Osteocyte (in vitro differentiated cells): ENCODE results near the gene NCAPD2. TPM values are rescaled to one million over a fixed set of nuclear protein-coding genes. Genes with fewer than 3 reads are reported as not detected.
"Not testable (repeated sequence)": the region's sequence is repeated elsewhere in the genome, so short reads cannot be mapped to it uniquely, and the experiment has no call there.

Experiments
- DNase-seq: peaks from one replicate; pipeline ENCODE4 v3.0.0; 2021; ENCODE audit warnings: mixed read lengths; ENCODE audit not compliant: unreplicated experiment; ENCODE audit errors: extremely low spot score
- H3K27ac Mint-ChIP-seq: one replicate; pipeline ENCODE4 v1.8.0; 2021; ENCODE audit warnings: mild to moderate bottlenecking, mixed read lengths; ENCODE audit not compliant: unreplicated experiment
- H3K27me3 Mint-ChIP-seq: one replicate; pipeline ENCODE4 v1.8.0; 2021; ENCODE audit warnings: mixed read lengths; ENCODE audit not compliant: unreplicated experiment
- H3K36me3 Mint-ChIP-seq: one replicate; pipeline ENCODE4 v1.8.0; 2021; ENCODE audit warnings: mixed read lengths; ENCODE audit not compliant: unreplicated experiment
- H3K4me1 Mint-ChIP-seq: one replicate; pipeline ENCODE4 v1.8.0; 2021; ENCODE audit warnings: mixed read lengths; ENCODE audit not compliant: unreplicated experiment
- H3K4me3 Mint-ChIP-seq: one replicate; pipeline ENCODE4 v1.8.0; 2021; ENCODE audit warnings: mild to moderate bottlenecking, moderate library complexity, mixed read lengths; ENCODE audit not compliant: unreplicated experiment
- H3K9me3 Mint-ChIP-seq: one replicate; pipeline ENCODE4 v1.8.0; 2021; ENCODE audit warnings: mixed read lengths; ENCODE audit not compliant: unreplicated experiment
- total RNA-seq: library from RNA; stranded (reverse); gene quantifications from 2 replicates; pipeline ENCODE4 v1.2.1, GENCODE V29; 2021
- TF ChIP-seq, protein P1 (sequence below): fragments of 200-600 bp; sonication (generic); IDR thresholded peaks from 2 replicates; pipeline ENCODE4 v1.5.0; 2021; ENCODE audit warnings: antibody characterized with exemption, mild to moderate bottlenecking, moderate library complexity

The NCAPD2 gene
- total RNA-seq, 1 donor from 2014 or later = 36.9 TPM

DNA sequence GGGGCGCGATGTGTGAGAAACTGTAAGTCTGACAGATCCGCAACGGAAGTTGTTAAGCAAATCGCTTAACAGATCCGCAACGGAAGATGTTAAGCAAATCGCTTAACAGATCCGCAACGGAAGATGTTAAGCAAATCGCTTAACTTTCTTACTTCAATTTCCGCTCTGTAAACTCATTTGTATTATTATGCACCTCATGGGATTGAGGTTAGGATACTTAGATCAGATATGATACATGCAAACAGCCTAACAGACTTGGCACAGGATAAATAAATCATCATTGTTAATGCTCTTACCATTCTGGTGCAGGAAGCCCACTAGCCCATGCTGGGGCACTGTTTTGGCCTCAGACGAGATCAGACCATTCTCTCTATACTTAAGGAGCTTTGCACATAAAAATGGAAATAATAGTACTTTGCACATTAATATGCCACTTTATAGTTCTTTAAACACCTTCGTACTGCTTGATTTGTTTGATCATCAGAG, 399 bp downstream of the NCAPD2 start:
- TF ChIP-seq, protein P1, sequence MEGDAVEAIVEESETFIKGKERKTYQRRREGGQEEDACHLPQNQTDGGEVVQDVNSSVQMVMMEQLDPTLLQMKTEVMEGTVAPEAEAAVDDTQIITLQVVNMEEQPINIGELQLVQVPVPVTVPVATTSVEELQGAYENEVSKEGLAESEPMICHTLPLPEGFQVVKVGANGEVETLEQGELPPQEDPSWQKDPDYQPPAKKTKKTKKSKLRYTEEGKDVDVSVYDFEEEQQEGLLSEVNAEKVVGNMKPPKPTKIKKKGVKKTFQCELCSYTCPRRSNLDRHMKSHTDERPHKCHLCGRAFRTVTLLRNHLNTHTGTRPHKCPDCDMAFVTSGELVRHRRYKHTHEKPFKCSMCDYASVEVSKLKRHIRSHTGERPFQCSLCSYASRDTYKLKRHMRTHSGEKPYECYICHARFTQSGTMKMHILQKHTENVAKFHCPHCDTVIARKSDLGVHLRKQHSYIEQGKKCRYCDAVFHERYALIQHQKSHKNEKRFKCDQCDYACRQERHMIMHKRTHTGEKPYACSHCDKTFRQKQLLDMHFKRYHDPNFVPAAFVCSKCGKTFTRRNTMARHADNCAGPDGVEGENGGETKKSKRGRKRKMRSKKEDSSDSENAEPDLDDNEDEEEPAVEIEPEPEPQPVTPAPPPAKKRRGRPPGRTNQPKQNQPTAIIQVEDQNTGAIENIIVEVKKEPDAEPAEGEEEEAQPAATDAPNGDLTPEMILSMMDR = peak; percentile 33
- Mint-ChIP-seq H3K4me1 (peaks cover 24% of the 10 kb centered on the region), H3K4me3 (peak overlapping the region; percentile 95), H3K36me3 (peaks cover 3% of the 10 kb centered on the region), H3K27me3 (no peaks in the 10 kb centered on the region), H3K27ac (peak overlapping the region; percentile 91), H3K9me3 (no peaks in the 10 kb centered on the region)
- DNase-seq = no peak

DNA sequence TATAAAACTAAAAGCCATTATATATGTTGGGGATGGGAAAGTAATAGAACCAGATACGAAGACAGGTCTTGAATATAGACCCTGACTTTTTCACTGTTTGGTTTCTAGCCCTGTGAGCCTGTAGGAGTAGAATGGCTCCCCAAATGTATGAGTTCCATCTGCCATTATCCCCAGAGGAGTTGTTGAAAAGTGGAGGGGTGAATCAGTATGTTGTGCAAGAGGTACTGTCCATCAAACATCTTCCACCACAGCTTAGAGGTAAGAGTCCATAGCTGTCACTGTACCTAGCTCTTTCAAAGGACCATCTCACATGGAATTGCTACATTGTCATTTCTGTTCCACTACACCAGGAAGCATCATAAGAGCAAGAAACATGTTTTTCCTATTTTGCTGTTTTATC, 1.1 kb downstream of the NCAPD2 start:
- Mint-ChIP-seq H3K4me3 (peak overlapping the region; percentile 95), H3K9me3 (no peaks in the 10 kb centered on the region), H3K27me3 (no peaks in the 10 kb centered on the region), H3K4me1 (peaks cover 24% of the 10 kb centered on the region), H3K36me3 (peaks cover 3% of the 10 kb centered on the region), H3K27ac (peak overlapping the region; percentile 4)
- TF ChIP-seq, protein P1 = no peak
- no peak for DNase-seq

DNA sequence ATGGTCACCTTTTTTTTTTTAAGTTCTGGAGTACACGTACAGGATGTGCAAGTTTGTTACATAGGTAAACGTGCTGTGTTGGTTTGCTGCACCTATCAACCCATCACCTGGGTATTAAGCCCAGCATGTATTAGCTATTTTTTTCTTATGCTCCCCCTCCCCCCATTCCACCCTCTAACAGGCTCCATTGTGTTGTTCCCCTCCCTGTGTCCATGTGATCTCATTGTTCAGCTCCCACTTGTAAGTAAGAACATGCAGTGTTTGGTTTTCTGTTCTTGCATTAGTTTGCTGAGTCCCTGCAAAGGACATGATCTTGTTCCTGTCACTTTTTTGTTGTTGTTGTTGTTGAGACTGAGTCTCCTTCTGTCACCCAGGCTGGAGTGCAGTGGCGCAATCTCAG, 3.4 kb downstream of the NCAPD2 start:
- H3K4me3 Mint-ChIP-seq, DNase-seq, H3K27me3 Mint-ChIP-seq, H3K27ac Mint-ChIP-seq, H3K9me3 Mint-ChIP-seq, H3K36me3 Mint-ChIP-seq: not testable (repeated sequence)
- peaks cover 20% of the 10 kb centered on the region for H3K4me1 Mint-ChIP-seq

DNA sequence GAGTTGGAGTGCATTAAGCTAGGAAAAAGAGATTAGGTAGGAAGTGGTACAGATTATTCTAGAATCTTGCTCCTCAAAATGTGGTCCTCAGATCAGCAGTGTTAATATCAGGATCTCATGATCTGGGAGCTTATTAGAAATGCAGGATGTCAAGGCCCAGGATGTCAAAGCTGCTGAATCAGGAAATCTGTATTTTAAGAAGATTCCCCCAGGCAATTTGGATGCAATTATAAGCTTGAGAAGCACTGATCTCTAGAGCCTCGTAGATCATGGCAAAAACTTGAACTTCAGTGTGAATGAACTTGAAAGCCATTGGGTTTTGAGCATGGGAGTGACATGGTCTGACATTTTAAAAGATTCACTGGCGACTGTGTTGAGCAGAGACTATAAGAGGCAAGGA, 6.6 kb downstream of the NCAPD2 start:
- no peak overlapping the region for H3K4me3 Mint-ChIP-seq
- no peak overlapping the region for H3K27ac Mint-ChIP-seq
- peaks cover 1% of the 10 kb centered on the region for H3K4me1 Mint-ChIP-seq
- DNase-seq = no peak
- H3K27me3 Mint-ChIP-seq = no peaks in the 10 kb centered on the region
- peaks cover 4% of the 10 kb centered on the region for H3K36me3 Mint-ChIP-seq
- TF ChIP-seq, protein P1 = no peak
- H3K9me3 Mint-ChIP-seq = no peaks in the 10 kb centered on the region

DNA sequence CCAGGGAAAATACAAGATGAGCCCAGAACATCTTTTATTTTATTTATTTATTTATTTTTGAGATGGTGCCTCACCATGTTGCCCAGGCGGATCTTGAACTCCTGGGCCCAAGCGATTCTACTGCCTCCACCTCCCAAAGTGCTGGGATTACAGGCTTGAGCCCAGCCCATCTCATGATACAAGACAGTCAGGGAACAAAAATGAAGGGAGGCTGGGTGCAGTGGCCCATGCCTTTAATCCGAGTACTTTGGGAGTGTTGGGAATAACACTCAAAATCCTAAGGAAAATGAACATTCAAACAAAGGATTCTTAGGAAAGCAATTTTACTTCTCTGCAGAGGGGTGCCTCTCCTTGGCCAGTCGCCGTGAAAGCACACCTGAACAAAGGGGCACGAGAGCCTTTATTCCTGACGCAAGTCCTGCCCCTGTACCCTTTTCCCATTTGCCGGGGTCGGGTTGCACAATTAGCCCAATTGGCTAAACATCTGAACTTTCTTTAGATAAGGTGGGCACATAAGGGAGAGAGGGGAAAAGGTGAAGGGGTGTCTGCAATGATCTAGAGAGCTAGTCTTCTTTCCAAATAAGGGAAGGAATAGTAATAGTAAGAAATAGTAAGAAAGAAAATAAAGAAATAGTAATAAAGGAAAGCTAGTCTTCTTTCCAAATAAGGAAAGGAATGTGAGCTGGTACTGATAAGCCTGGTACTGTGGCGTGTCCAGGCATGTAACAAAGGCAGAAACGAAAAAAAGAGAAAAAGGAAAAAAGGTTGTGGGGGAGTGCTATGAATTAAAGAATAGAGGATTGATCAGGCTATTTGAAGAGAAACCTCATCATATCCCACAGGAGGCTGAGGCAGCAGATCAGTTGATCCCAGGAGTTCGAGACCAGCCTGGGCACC, 13.4 kb downstream of the NCAPD2 start:
- DNase-seq = no peak
- Mint-ChIP-seq H3K27ac (peak overlapping the region; percentile 87), H3K27me3 (no peaks in the 10 kb centered on the region), H3K4me1 (peaks cover 6% of the 10 kb centered on the region), H3K36me3 (peaks cover 17% of the 10 kb centered on the region), H3K4me3 (no peak overlapping the region), H3K9me3 (no peaks in the 10 kb centered on the region)
- TF ChIP-seq, protein P1 = no peak
